GM12878 (cell line): ENCODE results near the gene ERO1B. TPM values are rescaled to one million over a fixed set of nuclear protein-coding genes. Genes with fewer than 3 reads are reported as not detected.
A peak's percentile ranks its signal among the peaks of the same experiment; 100 is the strongest.

Experiments
- ATAC-seq: fragments of 200-7000 bp; cut with Tn5 transposase; 3 replicates; pipeline ENCODE4 v1.9.1; 2020; ENCODE audit warnings: mild to moderate bottlenecking, moderate library complexity
- BruUV-seq: library from RNA; stranded (reverse); fragments of 400-500 nt; replicated peaks from 2 replicates; lab custom pipeline; 2021; lab: Mats Ljungman, UMichigan
- CTCF ChIA-PET: fragments of 300-600 bp; sonication (Branson Sonifier 250); formaldehyde crosslinking; extraction: SDS; loops from one replicate; lab custom pipeline; 2021; ENCODE audit warnings: inconsistent platforms; lab: Yijun Ruan, JAX
- POLR2A ChIA-PET: fragments of 350-600 bp; formaldehyde crosslinking; extraction: SDS; loops from one replicate; lab custom pipeline; 2021; ENCODE audit warnings: inconsistent platforms; lab: Charles Lee
- RAD21 ChIA-PET: fragments of 300-600 bp; sonication (Branson Sonifier 250); formaldehyde crosslinking; loops from one replicate; lab custom pipeline; 2023; ENCODE audit warnings: antibody characterized with exemption; ENCODE audit not compliant: unreplicated experiment; lab: Charles Lee
- SMC1A ChIA-PET: fragments of 300-600 bp; sonication (Branson Sonifier 250); formaldehyde crosslinking; loops from one replicate; lab custom pipeline; 2023; ENCODE audit not compliant: unreplicated experiment, uncharacterized antibody; lab: Charles Lee
- DNase-seq: peaks from one replicate; pipeline ENCODE4 v3.0.0-alpha.2; 2011; ENCODE audit warnings: low read depth, low spot score
- FAIRE-seq: peaks from 3 replicates; lab custom pipeline; 2011; peaks lifted over from hg19 to GRCh38; lab: Jason Lieb, UNC
- H2AFZ ChIP-seq: 2 replicates; pipeline ENCODE4 v1.6.0; 2011; ENCODE audit warnings: low read depth, low read length, control low read depth; ENCODE audit not compliant: control insufficient read depth
- H3K27ac ChIP-seq: 2 replicates; pipeline ENCODE4 v1.5.1; 2011; ENCODE audit warnings: control low read depth; ENCODE audit not compliant: control insufficient read depth, insufficient read depth
- H3K27me3 ChIP-seq, 2 experiments: replicated peaks in 1 of 2; 2 replicates each; pipeline versions ENCODE4 v1.6.0 to v1.6.1; 2011; ENCODE audit warnings: low read length in 1 of 2; ENCODE audit not compliant: control insufficient read depth in 2 of 2, insufficient read depth in 2 of 2
- H3K36me3 ChIP-seq, 2 experiments: 2 replicates each; pipeline ENCODE4 v1.5.1; 2011; ENCODE audit warnings: low read length in 1 of 2; ENCODE audit not compliant: control insufficient read depth in 2 of 2, insufficient read depth in 2 of 2
- H3K4me1 ChIP-seq: 2 replicates; pipeline ENCODE4 v1.6.1; 2011; ENCODE audit warnings: mild to moderate bottlenecking, low read length, moderate library complexity, mixed read lengths; ENCODE audit not compliant: control insufficient read depth, insufficient read depth
- H3K4me2 ChIP-seq: 2 replicates; pipeline ENCODE4 v1.6.0; 2011; ENCODE audit warnings: control low read depth; ENCODE audit not compliant: control insufficient read depth, insufficient read depth
- H3K4me3 ChIP-seq: fragments of 200-600 bp; sonication (generic); 2 replicates; pipeline ENCODE4 v1.5.1; 2016
- H3K79me2 ChIP-seq: 2 replicates; pipeline ENCODE4 v1.6.0; 2011; ENCODE audit warnings: low read length; ENCODE audit not compliant: control insufficient read depth, insufficient read depth
- H3K9ac ChIP-seq: 2 replicates; pipeline ENCODE4 v1.8.0; 2011; ENCODE audit warnings: low read length, control low read depth, mixed read lengths; ENCODE audit not compliant: control insufficient read depth, insufficient read depth
- H3K9me3 ChIP-seq: replicated peaks from 3 replicates; pipeline ENCODE4 v1.5.1; 2011; ENCODE audit warnings: mild to moderate bottlenecking, low read length; ENCODE audit not compliant: control insufficient read depth, insufficient read depth
- H4K20me1 ChIP-seq: 2 replicates; pipeline ENCODE4 v1.6.0; 2011; ENCODE audit not compliant: control insufficient read depth, insufficient read depth
- CREB1 ChIP-seq: IDR thresholded peaks from 2 replicates; pipeline ENCODE4 v1.6.1; 2012; ENCODE audit warnings: low read depth, mild to moderate bottlenecking, inconsistent platforms
- FOS ChIP-seq: IDR thresholded peaks from 3 replicates; pipeline ENCODE4 v1.6.1; 2011; ENCODE audit warnings: borderline replicate concordance; ENCODE audit not compliant: insufficient read length; ENCODE audit errors: extremely low read depth
- JUNB ChIP-seq: IDR thresholded peaks from 2 replicates; pipeline ENCODE4 v1.6.1; 2016; ENCODE audit warnings: antibody characterized with exemption, mild to moderate bottlenecking
- JUND ChIP-seq: IDR thresholded peaks from 2 replicates; pipeline ENCODE4 v1.6.1; 2012; ENCODE audit warnings: low read depth, mild to moderate bottlenecking, low read length, improper control_type of control experiment, moderate library complexity
- MTA3 ChIP-seq: IDR thresholded peaks from 2 replicates; pipeline ENCODE4 v1.6.1; 2012; ENCODE audit warnings: low read length, inconsistent platforms, borderline replicate concordance
- PAX5 ChIP-seq: IDR thresholded peaks from 2 replicates; pipeline ENCODE4 v1.6.1; 2011; ENCODE audit warnings: low read depth, low read length, borderline replicate concordance
- PML ChIP-seq: IDR thresholded peaks from 2 replicates; pipeline ENCODE4 v1.6.1; 2012; ENCODE audit warnings: low read length, inconsistent platforms
- POLR2AphosphoS2 ChIP-seq: IDR thresholded peaks from 2 replicates; pipeline ENCODE4 v1.6.1; 2011; ENCODE audit warnings: low read depth, mild to moderate bottlenecking, low read length, improper control_type of control experiment, moderate library complexity
- POLR2AphosphoS5 ChIP-seq: IDR thresholded peaks from 2 replicates; pipeline ENCODE4 v1.6.1; 2011; ENCODE audit warnings: mild to moderate bottlenecking, low read length, inconsistent platforms
- POU2F2 ChIP-seq: IDR thresholded peaks from 3 replicates; pipeline ENCODE4 v1.6.1; 2011; ENCODE audit warnings: low read depth, mild to moderate bottlenecking, low read length, borderline replicate concordance
- SMARCA5 ChIP-seq: fragments of 450-650 bp; IDR thresholded peaks from 2 replicates; pipeline ENCODE4 v1.6.1; 2017; ENCODE audit warnings: mild to moderate bottlenecking
- TARDBP ChIP-seq: IDR thresholded peaks from 2 replicates; pipeline ENCODE4 v1.6.1; 2016; ENCODE audit warnings: borderline replicate concordance
- TCF7 ChIP-seq: IDR thresholded peaks from 2 replicates; pipeline ENCODE4 v1.6.1; 2014; ENCODE audit warnings: antibody characterized with exemption, borderline replicate concordance
- ZNF207 ChIP-seq: fragments of 450-650 bp; IDR thresholded peaks from 2 replicates; pipeline ENCODE4 v1.6.1; 2014; ENCODE audit warnings: antibody characterized with exemption, mild to moderate bottlenecking, borderline replicate concordance
- ZNF622 ChIP-seq: fragments of 450-650 bp; IDR thresholded peaks from 2 replicates; pipeline ENCODE4 v1.6.1; 2017; ENCODE audit warnings: mild to moderate bottlenecking, inconsistent platforms
- WGBS: methylation state at CpG from one replicate; pipeline ENCODE4 v1.1.6; 2016; ENCODE audit warnings: low lambda C conversion rate; ENCODE audit not compliant: insufficient replicate concordance, insufficient coverage; ENCODE audit errors: missing lambda C conversion rate; 5-methylcytosine and 5-hydroxymethylcytosine counted together
- in situ Hi-C: fragments of 300-500 bp; cut with MboI; formaldehyde crosslinking; loops from 9 replicates; pipeline ENCODE4 v1.14.3; 2018; ENCODE audit warnings: mixed read lengths
- intact Hi-C: fragments of 100-400 bp; cut with micrococcal nuclease; formaldehyde crosslinking; loops from one replicate; pipeline ENCODE4 v1.14.2; 2022; ENCODE audit not compliant: unreplicated experiment
- polyA plus RNA-seq, 11 experiments: library from polyadenylated mRNA; depleted of rRNA in 4 of 11; unstranded in 6 of 11; stranded (reverse) in 5 of 11; fragments of >200 nt; fragmentation: Nextera tagmentation in 4 of 11; fragmentation: Illumina TruSeq in 1 of 11; extraction: Ambion mirVana in 4 of 11; extraction: Trizol in 1 of 11; gene quantifications; 1 replicate in 1 of 11; 2 replicates in 10 of 11; pipeline versions ENCODE4 v1.2.1 to v1.2.3, GENCODE V29; 2011 to 2016; ENCODE audit warnings: inconsistent platforms in 2 of 11, missing spikeins in 2 of 11, low read depth in 1 of 11
- total RNA-seq, 4 experiments: library from RNA; depleted of rRNA in 3 of 4; stranded (reverse); fragments of >200 nt in 3 of 4; fragmentation: Illumina TruSeq in 1 of 4; extraction: Trizol in 1 of 4; gene quantifications; 2 replicates each; pipeline versions ENCODE4 v1.2.1 to v1.2.3, GENCODE V29; 2013 to 2021
- TF ChIP-seq, protein P1 (sequence below): fragments of 450-650 bp; IDR thresholded peaks from 2 replicates; pipeline ENCODE4 v1.6.1; 2016; ENCODE audit warnings: mild to moderate bottlenecking
- TF ChIP-seq, protein P2 (sequence below): IDR thresholded peaks from 2 replicates; pipeline ENCODE4 v1.6.1; 2011; ENCODE audit warnings: low read depth, low read length, improper control_type of control experiment, borderline replicate concordance
- TF ChIP-seq, protein P3 (sequence below): fragments of 450-650 bp; IDR thresholded peaks from 2 replicates; pipeline ENCODE4 v1.6.1; 2017; ENCODE audit warnings: mild to moderate bottlenecking
- TF ChIP-seq, protein P4 (sequence below), 3 experiments: IDR thresholded peaks in 2 of 3; conservative IDR thresholded peaks in 1 of 3; 2 replicates each; pipeline ENCODE4 v1.5.1; 2011; ENCODE audit warnings: low read depth in 3 of 3, low read length in 3 of 3, mild to moderate bottlenecking in 3 of 3, control low read depth in 2 of 3, moderate library complexity in 2 of 3, inconsistent platforms in 1 of 3, mixed read lengths in 1 of 3; ENCODE audit not compliant: control insufficient read depth in 2 of 3, insufficient read depth in 1 of 3; ENCODE audit errors: extremely low read depth in 1 of 3
- TF ChIP-seq, protein P5 (sequence below): IDR thresholded peaks from 2 replicates; pipeline ENCODE4 v1.6.1; 2011; ENCODE audit warnings: borderline replicate concordance, low read depth, mild to moderate bottlenecking, moderate library complexity, mixed read lengths, low read length; ENCODE audit not compliant: insufficient read depth; ENCODE audit errors: extremely low read length

Gene ERO1B
- total and polyA plus RNA-seq, 10 of the 15 experiments (the other 5 are each of a cell fraction or from before 2014, with no cell fraction given) = 9.0 to 30.9 (median 23.0) TPM

DNA sequence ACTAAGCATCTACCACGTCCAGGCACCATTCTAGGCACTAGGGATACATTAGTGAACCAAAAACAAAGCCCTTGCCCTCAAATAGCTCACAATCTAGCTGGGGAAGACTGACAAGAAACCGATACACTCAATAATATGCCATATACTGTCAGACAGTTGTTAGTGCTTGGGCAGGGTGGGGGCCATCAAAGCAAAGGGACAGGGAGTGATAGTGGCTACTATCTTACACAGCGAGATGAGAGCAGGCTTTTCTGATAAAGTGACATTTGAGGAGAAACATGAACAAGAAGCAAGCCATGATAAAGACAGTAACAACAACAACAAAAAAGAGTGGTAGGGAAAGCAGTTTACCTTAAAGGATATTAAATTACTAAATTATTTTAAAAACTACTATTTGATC is 41.1 kb downstream of the ERO1B start:
- Histone ChIP-seq H3K27ac (no peak overlapping the region), H3K9ac (no peak overlapping the region), H3K79me2 (no peaks in the 10 kb centered on the region), H4K20me1 (no peaks in the 10 kb centered on the region), H3K4me1 (no peaks in the 10 kb centered on the region), H3K4me3 (no peak overlapping the region), H3K27me3 (no peaks in the 10 kb centered on the region; a peak in 1 of 4 replicates), H3K36me3 (peaks cover 0 to 13% of the 10 kb centered on the region in 2 experiments; a peak in 1 of 4 replicates), H3K4me2 (no peak overlapping the region), H2AFZ (no peak overlapping the region), H3K9me3 (no peaks in the 10 kb centered on the region)
- TF ChIP-seq JUND (no peak), SMARCA5 (no peak), TCF7 (no peak), PML (no peak), MTA3 (no peak), ZNF622 (no peak), POU2F2 (no peak), CREB1 (no peak), ZNF207 (no peak), FOS (no peak), POLR2AphosphoS5 (no peak), TARDBP (no peak), PAX5 (no peak), POLR2AphosphoS2 (no peak), JUNB (no peak)
- TF ChIP-seq, protein P1, sequence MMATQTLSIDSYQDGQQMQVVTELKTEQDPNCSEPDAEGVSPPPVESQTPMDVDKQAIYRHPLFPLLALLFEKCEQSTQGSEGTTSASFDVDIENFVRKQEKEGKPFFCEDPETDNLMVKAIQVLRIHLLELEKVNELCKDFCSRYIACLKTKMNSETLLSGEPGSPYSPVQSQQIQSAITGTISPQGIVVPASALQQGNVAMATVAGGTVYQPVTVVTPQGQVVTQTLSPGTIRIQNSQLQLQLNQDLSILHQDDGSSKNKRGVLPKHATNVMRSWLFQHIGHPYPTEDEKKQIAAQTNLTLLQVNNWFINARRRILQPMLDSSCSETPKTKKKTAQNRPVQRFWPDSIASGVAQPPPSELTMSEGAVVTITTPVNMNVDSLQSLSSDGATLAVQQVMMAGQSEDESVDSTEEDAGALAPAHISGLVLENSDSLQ = no peak
- TF ChIP-seq, protein P2, sequence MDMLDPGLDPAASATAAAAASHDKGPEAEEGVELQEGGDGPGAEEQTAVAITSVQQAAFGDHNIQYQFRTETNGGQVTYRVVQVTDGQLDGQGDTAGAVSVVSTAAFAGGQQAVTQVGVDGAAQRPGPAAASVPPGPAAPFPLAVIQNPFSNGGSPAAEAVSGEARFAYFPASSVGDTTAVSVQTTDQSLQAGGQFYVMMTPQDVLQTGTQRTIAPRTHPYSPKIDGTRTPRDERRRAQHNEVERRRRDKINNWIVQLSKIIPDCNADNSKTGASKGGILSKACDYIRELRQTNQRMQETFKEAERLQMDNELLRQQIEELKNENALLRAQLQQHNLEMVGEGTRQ = no peak
- TF ChIP-seq, protein P3, sequence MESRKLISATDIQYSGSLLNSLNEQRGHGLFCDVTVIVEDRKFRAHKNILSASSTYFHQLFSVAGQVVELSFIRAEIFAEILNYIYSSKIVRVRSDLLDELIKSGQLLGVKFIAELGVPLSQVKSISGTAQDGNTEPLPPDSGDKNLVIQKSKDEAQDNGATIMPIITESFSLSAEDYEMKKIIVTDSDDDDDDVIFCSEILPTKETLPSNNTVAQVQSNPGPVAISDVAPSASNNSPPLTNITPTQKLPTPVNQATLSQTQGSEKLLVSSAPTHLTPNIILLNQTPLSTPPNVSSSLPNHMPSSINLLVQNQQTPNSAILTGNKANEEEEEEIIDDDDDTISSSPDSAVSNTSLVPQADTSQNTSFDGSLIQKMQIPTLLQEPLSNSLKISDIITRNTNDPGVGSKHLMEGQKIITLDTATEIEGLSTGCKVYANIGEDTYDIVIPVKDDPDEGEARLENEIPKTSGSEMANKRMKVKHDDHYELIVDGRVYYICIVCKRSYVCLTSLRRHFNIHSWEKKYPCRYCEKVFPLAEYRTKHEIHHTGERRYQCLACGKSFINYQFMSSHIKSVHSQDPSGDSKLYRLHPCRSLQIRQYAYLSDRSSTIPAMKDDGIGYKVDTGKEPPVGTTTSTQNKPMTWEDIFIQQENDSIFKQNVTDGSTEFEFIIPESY = no peak
- TF ChIP-seq, protein P4, sequence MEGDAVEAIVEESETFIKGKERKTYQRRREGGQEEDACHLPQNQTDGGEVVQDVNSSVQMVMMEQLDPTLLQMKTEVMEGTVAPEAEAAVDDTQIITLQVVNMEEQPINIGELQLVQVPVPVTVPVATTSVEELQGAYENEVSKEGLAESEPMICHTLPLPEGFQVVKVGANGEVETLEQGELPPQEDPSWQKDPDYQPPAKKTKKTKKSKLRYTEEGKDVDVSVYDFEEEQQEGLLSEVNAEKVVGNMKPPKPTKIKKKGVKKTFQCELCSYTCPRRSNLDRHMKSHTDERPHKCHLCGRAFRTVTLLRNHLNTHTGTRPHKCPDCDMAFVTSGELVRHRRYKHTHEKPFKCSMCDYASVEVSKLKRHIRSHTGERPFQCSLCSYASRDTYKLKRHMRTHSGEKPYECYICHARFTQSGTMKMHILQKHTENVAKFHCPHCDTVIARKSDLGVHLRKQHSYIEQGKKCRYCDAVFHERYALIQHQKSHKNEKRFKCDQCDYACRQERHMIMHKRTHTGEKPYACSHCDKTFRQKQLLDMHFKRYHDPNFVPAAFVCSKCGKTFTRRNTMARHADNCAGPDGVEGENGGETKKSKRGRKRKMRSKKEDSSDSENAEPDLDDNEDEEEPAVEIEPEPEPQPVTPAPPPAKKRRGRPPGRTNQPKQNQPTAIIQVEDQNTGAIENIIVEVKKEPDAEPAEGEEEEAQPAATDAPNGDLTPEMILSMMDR (IDR thresholded peaks at IDR 0.05 in 2 of 3, conservative IDR thresholded peaks at IDR 0.05 in 1 of 3; ENCODE audit: control insufficient read depth in 2 of 3, extremely low read depth in 1 of 3, insufficient read depth in 1 of 3, low read depth in 3 of 3, low read length in 3 of 3) = no peak
- TF ChIP-seq, protein P5, sequence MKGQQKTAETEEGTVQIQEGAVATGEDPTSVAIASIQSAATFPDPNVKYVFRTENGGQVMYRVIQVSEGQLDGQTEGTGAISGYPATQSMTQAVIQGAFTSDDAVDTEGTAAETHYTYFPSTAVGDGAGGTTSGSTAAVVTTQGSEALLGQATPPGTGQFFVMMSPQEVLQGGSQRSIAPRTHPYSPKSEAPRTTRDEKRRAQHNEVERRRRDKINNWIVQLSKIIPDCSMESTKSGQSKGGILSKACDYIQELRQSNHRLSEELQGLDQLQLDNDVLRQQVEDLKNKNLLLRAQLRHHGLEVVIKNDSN = no peak
- ChIA-PET CTCF (interaction anchor here (0.7 kb wide), 1 partner anchor 13 kb away, joined by 3 read pairs; no protein-coding TSS in a partner anchor), SMC1A (interaction anchor here (1.2 to 1.4 kb wide), 3 partner anchors 9 to 52 kb away, joined by 4 to 7 read pairs (median 5); no protein-coding TSS in a partner anchor), POLR2A (no interaction called here), RAD21 (no interaction called here)
- no peak for DNase-seq
- 89% methylated on average over 3 of the region's 3 CpGs for WGBS
- no peak for FAIRE-seq
- in situ Hi-C loops (no loop called here), intact Hi-C loops (no loop called here)
- TSS peak; percentile 26 for BruUV-seq
- no peak for ATAC-seq
